GM19372 (cell line): Measurements from ENCODE around the gene CNTNAP2.

Source experiments
- ATAC-seq: cut with Tn5 transposase; IDR thresholded peaks from one replicate; pipeline ENCODE4 v1.9.1; 2021; ENCODE audit warnings: mild to moderate bottlenecking, low read depth, moderate library complexity; ENCODE audit not compliant: unreplicated experiment

Gene CNTNAP2

GRCh38 chr7:147497246-147497645, 1380.6 kb downstream of the CNTNAP2 start:
- ATAC-seq = no peak

GRCh38 chr7:147498081-147498480, 1381.5 kb downstream of the CNTNAP2 start:
- no peak for ATAC-seq

- ATAC-seq = no peak
Measured at GRCh38 chr7:147509035-147509501, 1392.5 kb downstream of the CNTNAP2 start.

GRCh38 chr7:147509541-147510200, 1393.1 kb downstream of the CNTNAP2 start:
- no peak for ATAC-seq

GRCh38 chr7:147510201-147510542, 1393.6 kb downstream of the CNTNAP2 start:
- ATAC-seq = no peak

- no peak for ATAC-seq
Measured at GRCh38 chr7:147510923-147511322, 1394.3 kb downstream of the CNTNAP2 start.

GRCh38 chr7:147513451-147513850, 1396.8 kb downstream of the CNTNAP2 start:
- no peak for ATAC-seq

GRCh38 chr7:147516391-147516790, 1399.8 kb downstream of the CNTNAP2 start:
- no peak for ATAC-seq

- ATAC-seq = no peak
Measured at GRCh38 chr7:147519062-147519461, 1402.5 kb downstream of the CNTNAP2 start.

GRCh38 chr7:147523056-147523455, 1406.5 kb downstream of the CNTNAP2 start:
- ATAC-seq = no peak

GRCh38 chr7:147524726-147525250, 1408.2 kb downstream of the CNTNAP2 start:
- ATAC-seq = no peak

GRCh38 chr7:147525325-147525724, 1408.7 kb downstream of the CNTNAP2 start:
- no peak for ATAC-seq

- no peak for ATAC-seq
Measured at GRCh38 chr7:147535701-147536111, 1419.1 kb downstream of the CNTNAP2 start.

GRCh38 chr7:147539685-147540084, 1423.1 kb downstream of the CNTNAP2 start:
- no peak for ATAC-seq

- no peak for ATAC-seq
Measured at GRCh38 chr7:147540743-147541142, 1424.1 kb downstream of the CNTNAP2 start.

GRCh38 chr7:147541261-147541660, 1424.7 kb downstream of the CNTNAP2 start:
- ATAC-seq = no peak

GRCh38 chr7:147547252-147547897, 1430.8 kb downstream of the CNTNAP2 start:
- ATAC-seq = no peak

GRCh38 chr7:147556317-147556716, 1439.7 kb downstream of the CNTNAP2 start:
- ATAC-seq = no peak

GRCh38 chr7:147563669-147564068, 1447.1 kb downstream of the CNTNAP2 start:
- ATAC-seq = no peak

- no peak for ATAC-seq
Measured at GRCh38 chr7:147564786-147565476, 1448.3 kb downstream of the CNTNAP2 start.

- no peak for ATAC-seq
Measured at GRCh38 chr7:147567043-147567442, 1450.4 kb downstream of the CNTNAP2 start.
